Trophoblast cell (in vitro differentiated cells and primary cell): ENCODE measurements around the gene DUSP8.

Experiments used
- DNase-seq, 2 donors: peaks; one replicate each; pipeline ENCODE4 v3.0.0-alpha.2; 2016
- H2AFZ ChIP-seq: 2 replicates; pipeline ENCODE4 v1.6.1; 2013; ENCODE audit warnings: low read length, moderate library complexity, mild to moderate bottlenecking; ENCODE audit not compliant: insufficient read depth, poor library complexity
- H2AK5ac ChIP-seq: 2 replicates; pipeline ENCODE4 v1.6.1; 2013; ENCODE audit warnings: mild to moderate bottlenecking, low read length
- H2BK120ac ChIP-seq: 2 replicates; pipeline ENCODE4 v1.6.1; 2013; ENCODE audit warnings: low read length, mild to moderate bottlenecking, moderate library complexity; ENCODE audit not compliant: insufficient read depth, poor library complexity
- H2BK12ac ChIP-seq: 2 replicates; pipeline ENCODE4 v1.6.1; 2013; ENCODE audit warnings: mild to moderate bottlenecking, low read length, moderate library complexity
- H2BK5ac ChIP-seq: 2 replicates; pipeline ENCODE4 v1.6.1; 2013; ENCODE audit warnings: low read length, low read depth, moderate library complexity, mild to moderate bottlenecking; ENCODE audit not compliant: poor library complexity
- H3K14ac ChIP-seq: 2 replicates; pipeline ENCODE4 v1.6.1; 2013; ENCODE audit warnings: mild to moderate bottlenecking, low read length
- H3K18ac ChIP-seq: 2 replicates; pipeline ENCODE4 v1.6.1; 2013; ENCODE audit warnings: mild to moderate bottlenecking, low read length
- H3K23ac ChIP-seq: 2 replicates; pipeline ENCODE4 v1.6.1; 2013; ENCODE audit warnings: low read length
- H3K27ac ChIP-seq: 2 replicates; pipeline ENCODE4 v1.5.1; 2013; ENCODE audit warnings: low read depth, mild to moderate bottlenecking, inconsistent platforms, low read length, moderate library complexity
- H3K27me3 ChIP-seq: 2 replicates; pipeline ENCODE4 v1.6.1; 2013; ENCODE audit warnings: inconsistent platforms, mild to moderate bottlenecking, low read length, moderate library complexity; ENCODE audit not compliant: insufficient read depth
- H3K36me3 ChIP-seq, 2 experiments: 1 replicate in 1 of 2; 2 replicates in 1 of 2; pipeline ENCODE4 v1.6.1; 2013; ENCODE audit warnings: low read length in 2 of 2, mild to moderate bottlenecking in 2 of 2, moderate library complexity in 1 of 2; ENCODE audit not compliant: insufficient read depth in 2 of 2, control insufficient read depth in 1 of 2
- H3K4ac ChIP-seq: 2 replicates; pipeline ENCODE4 v1.6.1; 2013; ENCODE audit warnings: low read depth, mild to moderate bottlenecking, low read length, moderate library complexity
- H3K4me1 ChIP-seq, 2 experiments: 1 replicate in 1 of 2; 2 replicates in 1 of 2; pipeline ENCODE4 v1.6.1; 2013; ENCODE audit warnings: low read length in 2 of 2, mild to moderate bottlenecking in 2 of 2, moderate library complexity in 1 of 2; ENCODE audit not compliant: insufficient read depth in 2 of 2, control insufficient read depth in 1 of 2
- H3K4me2 ChIP-seq: 2 replicates; pipeline ENCODE4 v1.6.1; 2013; ENCODE audit warnings: inconsistent platforms, mild to moderate bottlenecking, low read length, moderate library complexity
- H3K4me3 ChIP-seq: 2 replicates; pipeline ENCODE4 v1.5.1; 2013; ENCODE audit warnings: mild to moderate bottlenecking, low read depth, low read length, inconsistent platforms
- H3K79me1 ChIP-seq: one replicate; pipeline ENCODE4 v1.6.1; 2013; ENCODE audit warnings: low read length
- H3K79me2 ChIP-seq: 2 replicates; pipeline ENCODE4 v1.6.1; 2013; ENCODE audit warnings: low read length, mild to moderate bottlenecking; ENCODE audit not compliant: control insufficient read depth, insufficient read depth, poor library complexity
- H3K9ac ChIP-seq: 2 replicates; pipeline ENCODE4 v1.6.1; 2013; ENCODE audit warnings: mild to moderate bottlenecking, low read length
- H3K9me3 ChIP-seq: 2 replicates; pipeline ENCODE4 v1.6.1; 2013; ENCODE audit warnings: low read depth, mild to moderate bottlenecking, control low read depth, inconsistent platforms, low read length; ENCODE audit not compliant: insufficient read depth
- H4K12ac ChIP-seq: 2 replicates; pipeline ENCODE4 v1.6.1; 2013; ENCODE audit warnings: low read depth, mild to moderate bottlenecking, low read length, moderate library complexity
- H4K8ac ChIP-seq: 2 replicates; pipeline ENCODE4 v1.6.1; 2013; ENCODE audit warnings: low read depth, mild to moderate bottlenecking, low read length, moderate library complexity
- H4K91ac ChIP-seq: one replicate; pipeline ENCODE4 v1.6.1; 2013; ENCODE audit warnings: low read depth, mild to moderate bottlenecking, low read length, moderate library complexity
- WGBS: extraction: QIAGEN DNeasy Blood & Tissue Kit; methylation state at CpG from one replicate; pipeline ENCODE4 v1.1.7; 2013; ENCODE audit warnings: missing lambda C conversion rate; ENCODE audit not compliant: insufficient read length, insufficient coverage; ENCODE audit errors: extremely low coverage; 5-methylcytosine and 5-hydroxymethylcytosine counted together

Gene DUSP8

GRCh38 chr11:1541474-1542204 is 30.4 kb downstream of the DUSP8 start:
- H3K4me2 ChIP-seq: no peak overlapping the region
- no peaks in the 10 kb centered on the region for H3K79me1 ChIP-seq
- no CpG with 5 or more reads among the region's 22 CpGs for WGBS
- no peaks in the 10 kb centered on the region for H3K79me2 ChIP-seq
- no peak overlapping the region for H2AFZ ChIP-seq
- peaks cover 21% of the 10 kb centered on the region for H3K27me3 ChIP-seq
- H3K9ac ChIP-seq: no peak overlapping the region
- H2BK120ac ChIP-seq: no peak overlapping the region
- no peak overlapping the region for H3K23ac ChIP-seq
- H3K14ac ChIP-seq: no peak overlapping the region
- no peaks in the 10 kb centered on the region for H3K36me3 ChIP-seq
- H2BK5ac ChIP-seq: no peak overlapping the region
- no peak overlapping the region for H4K8ac ChIP-seq
- no peak overlapping the region for H3K27ac ChIP-seq
- H4K91ac ChIP-seq: no peak overlapping the region
- H3K18ac ChIP-seq: no peak overlapping the region
- peaks cover 3% of the 10 kb centered on the region for H3K9me3 ChIP-seq
- H3K4ac ChIP-seq: no peak overlapping the region
- H2AK5ac ChIP-seq: no peak overlapping the region
- H3K4me1 ChIP-seq: peaks cover 0 to 4% of the 10 kb centered on the region in 2 experiments
- peak overlapping the region; percentile 18 for H3K4me3 ChIP-seq
- no peak overlapping the region for H2BK12ac ChIP-seq
- H4K12ac ChIP-seq: no peak overlapping the region
- DNase-seq: no peak

DNA sequence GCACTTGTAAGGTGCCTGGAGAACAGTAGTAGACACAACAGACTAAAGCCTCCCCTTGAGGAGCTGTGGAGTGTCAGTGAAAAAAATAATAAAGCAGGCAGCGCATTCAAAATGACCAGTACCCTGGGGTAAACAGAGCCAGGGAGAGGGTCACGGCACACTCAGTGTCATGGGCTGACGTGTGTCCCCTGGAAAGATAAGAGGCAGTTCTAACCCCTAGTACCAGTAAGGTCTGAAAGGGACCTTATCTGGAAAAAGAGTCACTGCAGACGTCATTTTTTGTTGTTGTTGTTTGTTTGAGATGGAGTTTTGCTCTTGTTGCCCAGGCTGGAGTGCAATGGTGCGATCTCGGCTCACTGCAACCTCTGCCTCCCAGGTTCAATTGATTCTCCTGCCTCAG is 32.0 kb downstream of the DUSP8 start:
- no peaks in the 10 kb centered on the region for H3K79me1 ChIP-seq
- no peak overlapping the region for H3K4me2 ChIP-seq
- no peak overlapping the region for H3K18ac ChIP-seq
- peaks cover 3% of the 10 kb centered on the region in 2 experiments for H3K4me1 ChIP-seq
- no peaks in the 10 kb centered on the region for H3K79me2 ChIP-seq
- no peak overlapping the region for H3K23ac ChIP-seq
- H3K9ac ChIP-seq: no peak overlapping the region
- no peak overlapping the region for H3K4ac ChIP-seq
- H3K27ac ChIP-seq: no peak overlapping the region
- no peak overlapping the region for H2AK5ac ChIP-seq
- H3K4me3 ChIP-seq: no peak overlapping the region
- H4K8ac ChIP-seq: no peak overlapping the region
- H4K12ac ChIP-seq: no peak overlapping the region
- H2BK5ac ChIP-seq: no peak overlapping the region
- H3K9me3 ChIP-seq: no peaks in the 10 kb centered on the region
- H3K27me3 ChIP-seq: peaks cover 9% of the 10 kb centered on the region
- no peak overlapping the region for H2BK120ac ChIP-seq
- no peak for DNase-seq
- WGBS: no CpG with 5 or more reads among the region's 6 CpGs
- peaks cover 0 to 4% of the 10 kb centered on the region in 2 experiments for H3K36me3 ChIP-seq
- no peak overlapping the region for H4K91ac ChIP-seq
- no peak overlapping the region for H2BK12ac ChIP-seq
- H3K14ac ChIP-seq: no peak overlapping the region
- no peak overlapping the region for H2AFZ ChIP-seq

GRCh38 chr11:1538153-1538552 is 33.9 kb downstream of the DUSP8 start:
- H3K9me3 ChIP-seq: no peaks in the 10 kb centered on the region
- no peak overlapping the region for H3K18ac ChIP-seq
- H3K79me1 ChIP-seq: no peaks in the 10 kb centered on the region
- DNase-seq: no peak
- no peaks in the 10 kb centered on the region for H3K79me2 ChIP-seq
- no peak overlapping the region for H2AFZ ChIP-seq
- H3K23ac ChIP-seq: no peak overlapping the region
- H3K27ac ChIP-seq: no peak overlapping the region
- H2BK12ac ChIP-seq: no peak overlapping the region
- H2BK5ac ChIP-seq: no peak overlapping the region
- H4K12ac ChIP-seq: no peak overlapping the region
- H3K4me2 ChIP-seq: no peak overlapping the region
- peaks cover 4% of the 10 kb centered on the region for H3K27me3 ChIP-seq
- WGBS: no CpG with 5 or more reads among the region's 5 CpGs
- no peak overlapping the region for H3K14ac ChIP-seq
- no peak overlapping the region for H2AK5ac ChIP-seq
- H3K36me3 ChIP-seq: peaks cover 2 to 7% of the 10 kb centered on the region in 2 experiments
- H3K4me3 ChIP-seq: no peak overlapping the region
- H2BK120ac ChIP-seq: no peak overlapping the region
- H3K9ac ChIP-seq: no peak overlapping the region
- no peak overlapping the region for H4K8ac ChIP-seq
- H3K4me1 ChIP-seq: peaks cover 8 to 9% of the 10 kb centered on the region in 2 experiments
- H4K91ac ChIP-seq: no peak overlapping the region
- H3K4ac ChIP-seq: no peak overlapping the region

GRCh38 chr11:1536065-1536843 is 35.8 kb downstream of the DUSP8 start:
- no peak overlapping the region for H4K12ac ChIP-seq
- no peak overlapping the region for H3K4ac ChIP-seq
- H3K4me2 ChIP-seq: no peak overlapping the region
- H3K4me1 ChIP-seq: peaks cover 8 to 9% of the 10 kb centered on the region in 2 experiments
- H3K9me3 ChIP-seq: no peaks in the 10 kb centered on the region
- no peak overlapping the region for H3K4me3 ChIP-seq
- no peak overlapping the region for H4K91ac ChIP-seq
- H3K27ac ChIP-seq: no peak overlapping the region
- H2BK12ac ChIP-seq: no peak overlapping the region
- WGBS: no CpG with 5 or more reads among the region's 16 CpGs
- H3K9ac ChIP-seq: no peak overlapping the region
- DNase-seq: no peak
- H3K14ac ChIP-seq: no peak overlapping the region
- H2BK5ac ChIP-seq: no peak overlapping the region
- no peaks in the 10 kb centered on the region for H3K79me2 ChIP-seq
- H2BK120ac ChIP-seq: no peak overlapping the region
- no peak overlapping the region for H3K18ac ChIP-seq
- peaks cover 4% of the 10 kb centered on the region for H3K27me3 ChIP-seq
- H3K23ac ChIP-seq: no peak overlapping the region
- H3K36me3 ChIP-seq: peaks cover 11% of the 10 kb centered on the region in 2 experiments
- H3K79me1 ChIP-seq: no peaks in the 10 kb centered on the region
- H2AFZ ChIP-seq: no peak overlapping the region
- no peak overlapping the region for H4K8ac ChIP-seq
- no peak overlapping the region for H2AK5ac ChIP-seq
